ENCODE data around the gene SV2B. TPM values are rescaled to one million over a fixed set of nuclear protein-coding genes. Genes with fewer than 3 reads are reported as not detected.

Gene SV2B
- total and polyA plus RNA-seq, 2 donors (not counting 3 experiments of a cell fraction or from before 2014, with no cell fraction given), result not detected

DNA sequence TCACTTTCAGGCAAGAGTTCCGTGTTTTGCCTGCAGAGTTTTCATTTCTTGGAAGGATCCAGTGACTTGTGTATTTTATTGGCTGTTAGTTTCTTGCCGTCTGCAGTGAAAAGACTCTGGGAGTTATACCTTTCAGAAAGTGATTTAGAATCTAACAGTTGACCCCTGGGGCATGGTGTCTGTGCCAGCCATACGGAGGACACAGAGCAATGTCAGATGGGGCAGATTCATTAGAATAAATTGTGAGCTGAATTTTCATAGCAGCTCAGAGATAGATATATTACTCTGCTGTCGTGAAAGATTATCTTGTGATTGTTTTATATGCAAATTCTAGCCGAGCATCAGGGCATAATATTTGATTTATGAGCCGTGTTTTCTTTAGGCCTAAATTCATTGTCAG is 131.6 kb downstream of the SV2B start:
- no peaks in the 10 kb centered on the region for H3K9me3 ChIP-seq (replicated peaks; ENCODE audit: control insufficient read depth, insufficient read depth, low read length)
- FAIRE-seq (no peak), DNase-seq (ENCODE audit: low read depth, low spot score) (no peak)
- no peaks in the 10 kb centered on the region for H3K9me1 ChIP-seq (replicated peaks; ENCODE audit: control insufficient read depth, extremely low read depth, insufficient read depth, low read length)
- no TSS peak for BruUV-seq (replicated peaks)
- ChIA-PET POLR2A (no interaction called here), CTCF (no interaction called here)
- H3K4me2 ChIP-seq (ENCODE audit: insufficient read depth, low read length), result no peak overlapping the region
- dilution Hi-C loops (cut with MboI; ENCODE audit: extremely low pct_ligation_motif_present, low sequenced_read_pairs) (no loop called here), intact Hi-C loops (cut with micrococcal nuclease) (no loop called here)
- H3K4me1 ChIP-seq (ENCODE audit: control insufficient read depth, extremely low read depth, insufficient read depth, low read length), result no peaks in the 10 kb centered on the region
- no peak overlapping the region for H3K9ac ChIP-seq (replicated peaks; ENCODE audit: extremely low read depth, insufficient read depth, low read length)
- no peaks in the 10 kb centered on the region for H3K36me3 ChIP-seq (ENCODE audit: control insufficient read depth in 2 of 2, extremely low read depth in 1 of 2, insufficient read depth in 2 of 2, low read length in 2 of 2)
- H3K4me3 ChIP-seq (replicated peaks in 1 of 3; ENCODE audit: insufficient read depth in 1 of 3, low read depth in 1 of 3, low read length in 3 of 3), result no peak overlapping the region
- no peak overlapping the region for H3K27ac ChIP-seq (ENCODE audit: insufficient read depth, low read depth, low read length)
- no peak for TF ChIP-seq POLR2A (IDR thresholded peaks at IDR 0.05; ENCODE audit: low read depth, low read length)
- TF ChIP-seq, protein P1, sequence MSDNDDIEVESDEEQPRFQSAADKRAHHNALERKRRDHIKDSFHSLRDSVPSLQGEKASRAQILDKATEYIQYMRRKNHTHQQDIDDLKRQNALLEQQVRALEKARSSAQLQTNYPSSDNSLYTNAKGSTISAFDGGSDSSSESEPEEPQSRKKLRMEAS (IDR thresholded peaks at IDR 0.05; ENCODE audit: insufficient read depth, insufficient read length), result no peak
- TF ChIP-seq JUN (IDR thresholded peaks at IDR 0.05; ENCODE audit: borderline replicate concordance, insufficient read depth, insufficient read length, low read depth), result no peak
- no peak for TF ChIP-seq EZH2 (IDR thresholded peaks at IDR 0.05; ENCODE audit: borderline replicate concordance, low read depth, low read length, severe bottlenecking)
- TF ChIP-seq GATA2 (IDR thresholded peaks at IDR 0.05; ENCODE audit: insufficient read depth, insufficient read length, low read depth, low read length), result no peak
- TF ChIP-seq FOS (IDR thresholded peaks at IDR 0.05; ENCODE audit: borderline replicate concordance, insufficient read depth, low read length), result no peak
- TF ChIP-seq CTCF (IDR thresholded peaks at IDR 0.05; ENCODE audit: extremely low read depth in 1 of 2, insufficient read depth in 1 of 2, low read depth in 1 of 2, low read length in 2 of 2), result no peak
- TF ChIP-seq POLR2AphosphoS5 (IDR thresholded peaks at IDR 0.05; ENCODE audit: insufficient read depth, low read depth, low read length), result no peak
- no peak for TF ChIP-seq MYC (IDR thresholded peaks at IDR 0.05; ENCODE audit: low read depth, low read length)
- no peaks in the 10 kb centered on the region for H3K79me2 ChIP-seq (ENCODE audit: control insufficient read depth, insufficient read depth, low read length)
- no peaks in the 10 kb centered on the region for H3K27me3 ChIP-seq (ENCODE audit: control insufficient read depth in 2 of 2, insufficient read depth in 2 of 2, low read length in 2 of 2)
- no peak overlapping the region for H2AFZ ChIP-seq (ENCODE audit: low read depth, low read length)
- no peaks in the 10 kb centered on the region for H4K20me1 ChIP-seq (replicated peaks; ENCODE audit: control insufficient read depth, extremely low read depth, insufficient read depth, low read length)
